HG02973 (cell line): ENCODE measurements around the gene OGFR.
"Not testable (repeated sequence)": the region's sequence is repeated elsewhere in the genome, so short reads cannot be mapped to it uniquely, and the experiment has no call there.

Experiments used
- ATAC-seq: cut with Tn5 transposase; IDR thresholded peaks from one replicate; pipeline ENCODE4 v1.9.1; 2021; ENCODE audit warnings: moderate library complexity; ENCODE audit not compliant: unreplicated experiment

The OGFR gene

DNA sequence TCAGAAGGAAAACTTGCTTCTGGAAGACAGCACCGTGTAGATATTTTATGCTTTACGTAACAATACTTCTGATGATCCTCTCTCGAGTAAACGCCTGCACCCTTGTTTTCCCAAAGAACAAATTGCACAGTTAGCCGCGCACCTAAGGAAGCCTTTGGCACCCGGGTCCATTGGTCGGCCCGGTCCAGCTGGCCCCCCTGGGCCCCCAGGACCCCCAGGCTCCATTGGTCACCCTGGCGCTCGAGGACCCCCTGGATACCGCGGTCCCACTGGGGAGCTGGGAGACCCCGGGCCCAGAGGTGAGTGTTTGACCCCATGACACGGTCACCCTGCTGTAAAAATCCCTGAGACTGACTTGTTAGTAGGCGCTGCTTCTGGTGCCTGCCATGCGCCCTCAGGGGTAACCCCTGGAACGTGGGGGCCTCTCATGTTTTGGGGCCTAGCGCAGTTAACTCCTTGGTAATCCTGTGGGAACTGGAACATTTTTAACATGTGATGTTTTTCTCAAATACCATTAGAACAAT lies 32.4 kb downstream of the OGFR start:
- no peak for ATAC-seq

DNA sequence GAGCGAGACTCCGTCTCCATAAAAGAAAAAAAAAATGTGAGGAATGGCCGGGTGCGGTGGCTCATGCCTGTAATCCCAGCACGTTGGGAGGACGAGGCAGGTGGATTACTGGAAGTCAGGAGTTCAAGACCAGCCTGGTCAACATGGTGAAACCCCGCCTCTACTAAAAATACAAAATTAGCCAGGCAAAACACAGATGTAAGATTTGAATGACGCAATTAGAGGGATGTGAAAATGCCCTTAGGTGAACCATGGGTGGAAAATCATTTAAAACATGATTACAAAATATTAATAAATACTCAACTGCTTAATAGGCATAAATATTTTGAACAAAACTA lies 33.1 kb downstream of the OGFR start:
- ATAC-seq, result no peak

DNA sequence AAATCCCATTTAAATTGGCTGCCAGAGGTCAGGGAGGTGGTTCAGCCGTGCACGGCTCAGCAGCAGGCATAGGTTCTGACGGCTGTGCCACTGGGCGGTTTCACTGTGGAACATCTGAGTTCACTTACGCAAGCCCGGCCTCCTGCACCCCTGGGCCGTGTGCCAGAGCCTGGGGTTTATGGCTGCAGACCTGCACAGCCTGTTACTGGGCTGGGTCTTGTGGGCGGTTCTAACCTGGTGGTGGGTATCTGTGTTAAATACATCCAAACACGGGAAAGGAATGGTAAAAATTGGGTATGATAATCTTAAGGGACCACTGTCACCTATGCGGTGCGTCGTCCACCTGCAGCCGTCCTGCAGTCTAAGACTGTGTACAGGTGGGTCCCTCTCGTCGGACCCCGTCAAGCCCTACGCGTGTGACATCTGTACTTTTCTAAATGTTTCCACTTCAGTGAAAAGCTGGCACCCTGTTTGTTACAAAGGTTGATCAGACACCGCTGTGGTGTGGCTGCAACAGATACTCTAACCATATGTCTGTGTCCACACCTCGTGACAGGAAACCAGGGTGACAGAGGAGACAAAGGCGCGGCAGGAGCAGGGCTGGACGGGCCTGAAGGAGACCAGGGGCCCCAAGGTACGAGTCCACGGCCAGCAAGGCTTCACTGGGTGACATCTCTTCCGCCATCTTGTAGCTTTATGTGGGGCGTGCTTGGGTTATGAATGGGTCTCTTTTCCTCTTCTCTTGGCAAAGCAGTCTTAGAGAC lies 33.7 kb downstream of the OGFR start:
- no peak for ATAC-seq

DNA sequence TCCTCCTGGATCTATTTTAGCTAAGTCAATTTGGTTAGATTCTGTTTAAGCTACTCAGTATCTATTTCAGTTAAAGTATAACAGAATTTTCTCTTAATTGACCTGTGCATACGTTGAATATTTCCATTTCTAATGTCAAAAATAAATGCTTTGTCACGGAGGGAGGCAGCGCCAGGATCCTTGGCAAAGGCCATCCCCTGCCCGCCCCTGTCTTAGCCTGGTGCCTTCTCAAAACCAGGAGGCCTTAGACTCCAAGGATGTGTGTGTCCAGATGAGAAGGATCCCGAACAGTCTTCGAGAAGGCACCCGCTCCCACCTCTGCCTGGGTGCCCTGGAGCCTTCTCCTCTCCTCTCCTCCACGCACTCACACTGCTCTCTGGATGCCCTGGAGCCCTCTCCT lies 34.6 kb downstream of the OGFR start:
- no peak for ATAC-seq

DNA sequence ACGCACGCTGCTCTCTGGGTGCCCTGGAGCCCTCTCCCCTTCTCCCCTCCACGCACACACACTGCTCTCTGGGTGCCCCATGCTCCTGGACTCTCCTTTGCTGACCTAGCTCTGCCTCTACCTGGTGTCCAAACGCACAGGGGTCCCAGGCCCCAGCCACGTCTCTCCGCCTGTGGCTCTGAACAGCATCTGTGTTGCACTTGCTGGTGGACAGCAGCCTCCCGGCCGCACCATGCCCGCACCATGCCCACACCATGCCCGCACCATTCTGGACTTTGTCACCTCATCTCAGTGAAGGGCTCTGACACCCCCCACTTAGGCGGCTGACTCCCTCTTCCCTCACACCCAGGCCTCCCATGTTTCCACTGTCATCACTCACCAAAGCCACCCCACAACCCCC lies 35.2 kb downstream of the OGFR start:
- no peak for ATAC-seq

DNA sequence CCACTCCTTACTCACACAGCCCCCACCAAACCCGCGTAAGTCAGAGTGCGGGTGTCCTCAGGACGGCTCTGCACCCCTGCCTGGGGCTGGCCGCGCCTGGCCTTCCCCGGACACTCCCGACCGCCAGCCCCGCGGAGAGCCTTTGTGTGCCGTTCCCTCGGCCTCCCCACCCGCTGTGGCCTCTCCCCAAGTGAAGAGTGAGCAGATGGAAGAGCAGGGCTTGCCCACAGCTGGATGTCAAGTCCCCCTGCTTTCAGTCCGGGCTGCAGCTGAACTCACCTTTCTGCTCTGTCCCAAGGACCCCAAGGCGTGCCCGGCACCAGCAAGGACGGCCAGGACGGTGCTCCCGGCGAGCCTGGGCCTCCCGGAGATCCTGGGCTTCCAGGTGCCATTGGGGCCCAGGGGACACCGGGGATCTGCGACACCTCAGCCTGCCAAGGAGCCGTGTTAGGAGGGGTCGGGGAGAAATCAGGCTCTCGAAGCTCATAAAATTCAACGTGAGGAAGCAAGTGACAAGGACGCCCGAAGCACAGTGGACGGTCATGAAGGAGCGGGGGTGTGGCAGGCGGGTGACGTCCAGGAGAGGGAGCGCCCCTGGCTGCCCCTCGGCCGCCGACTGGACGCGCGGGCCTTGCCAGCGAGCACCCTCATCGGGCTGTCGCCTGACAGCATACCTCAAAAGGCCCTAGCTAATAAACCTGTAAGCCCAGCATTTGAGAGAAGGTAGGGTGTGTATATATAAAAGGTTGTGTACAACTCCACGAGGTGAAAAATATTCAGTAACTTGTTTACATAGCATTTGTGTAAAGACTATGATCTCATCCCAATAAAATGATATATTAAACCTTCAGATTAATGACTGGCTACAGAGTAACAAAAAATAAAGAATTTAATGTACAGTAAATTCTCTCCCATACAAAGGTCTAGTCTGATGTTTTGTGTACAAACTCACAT lies 35.9 kb downstream of the OGFR start:
- ATAC-seq, result no peak

DNA sequence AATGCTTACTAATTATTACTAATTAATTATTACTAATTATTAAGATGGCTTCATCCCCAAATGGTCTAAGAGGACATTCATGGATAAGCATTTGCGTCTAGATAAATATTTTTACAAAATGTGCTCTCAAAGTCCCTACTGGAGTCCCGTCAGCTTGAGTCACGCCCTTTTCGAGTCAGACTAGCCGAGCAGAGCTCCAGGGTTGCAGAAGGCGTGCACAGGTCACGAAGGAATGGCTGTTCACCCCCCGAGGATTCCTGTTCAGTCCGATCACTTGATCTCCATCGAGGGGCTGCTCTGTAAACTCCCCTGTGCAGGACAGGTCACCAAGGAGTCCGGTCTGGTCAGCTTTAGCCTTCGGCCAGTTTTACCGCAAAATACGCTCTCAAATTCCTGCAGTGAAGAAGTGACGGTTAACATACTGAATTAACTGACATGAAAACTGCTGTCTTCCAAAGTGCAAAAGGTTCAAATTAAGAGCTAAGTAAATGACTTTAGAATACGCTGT lies 37.1 kb downstream of the OGFR start:
- ATAC-seq, result no peak

DNA sequence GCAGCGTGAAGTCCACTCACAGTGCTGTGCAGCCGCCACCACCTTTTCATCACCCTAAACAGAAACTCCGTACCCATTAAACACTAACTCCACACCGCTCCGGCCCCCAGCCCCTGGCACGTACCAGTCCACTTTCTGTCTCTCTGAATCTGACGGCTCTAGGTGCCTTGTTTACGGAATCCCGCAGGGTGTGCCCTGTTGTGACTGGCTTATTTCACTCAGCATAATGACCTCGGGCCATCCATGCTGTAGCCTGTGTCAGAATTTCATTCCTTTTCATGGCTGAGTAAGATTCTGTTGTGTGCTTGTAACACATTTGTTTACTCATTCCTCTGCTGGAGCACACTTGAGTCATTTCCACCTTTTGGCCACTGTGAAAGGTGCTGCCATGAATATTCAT lies 39.0 kb downstream of the OGFR start:
- no peak for ATAC-seq

DNA sequence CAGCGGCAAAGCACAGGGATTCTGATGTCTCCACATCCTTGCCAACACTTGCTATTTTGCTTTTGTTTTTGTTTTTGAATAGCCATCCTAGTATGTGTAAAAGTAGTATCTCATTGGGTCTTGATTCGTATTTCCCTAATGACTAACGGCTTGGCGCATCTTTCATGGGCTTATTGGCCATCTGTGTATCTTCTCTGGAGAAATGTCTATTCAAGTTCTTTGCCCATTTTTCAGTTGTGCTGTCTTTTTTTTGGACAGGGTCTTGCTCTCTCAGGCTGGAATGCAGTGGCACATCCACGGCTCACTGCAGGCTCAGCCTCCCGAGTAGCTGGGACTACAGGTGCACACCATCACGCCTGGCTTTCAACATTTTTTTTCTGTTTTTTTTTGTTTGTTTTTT lies 39.5 kb downstream of the OGFR start:
- no peak for ATAC-seq

DNA sequence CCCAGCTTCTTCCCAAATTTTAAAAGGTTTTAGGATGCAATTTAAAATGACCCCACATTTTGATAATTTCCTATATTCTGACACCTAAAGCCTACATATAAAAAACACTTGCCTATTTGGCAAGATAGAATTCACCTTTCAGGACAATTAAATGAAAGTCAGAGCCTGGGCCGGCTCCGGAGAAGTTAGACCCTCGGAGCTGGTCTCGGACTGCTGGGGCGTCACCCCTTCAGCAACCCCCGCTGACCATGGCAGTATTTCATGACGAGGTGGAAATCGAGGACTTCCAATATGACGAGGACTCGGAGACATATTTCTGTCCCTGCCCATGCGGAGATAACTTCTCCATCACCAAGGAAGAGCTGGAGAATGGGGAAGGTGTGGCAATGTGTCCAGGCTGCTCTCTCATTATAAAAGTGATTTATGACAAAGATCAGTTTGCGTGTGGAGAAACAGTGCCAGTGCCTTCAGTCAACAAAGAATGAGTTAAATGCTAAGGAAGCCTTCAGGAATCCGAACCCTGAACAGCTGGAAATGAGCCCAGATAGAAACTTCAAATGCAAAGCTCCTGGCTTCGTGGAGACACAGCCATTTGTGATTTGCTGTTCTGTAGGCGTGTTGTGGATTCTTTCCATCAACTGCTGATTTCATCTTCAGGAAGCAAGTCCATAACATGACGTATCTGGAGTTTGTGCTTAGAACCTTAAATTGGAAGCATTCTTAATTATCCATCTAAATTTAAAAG lies 41.0 kb downstream of the OGFR start:
- no peak for ATAC-seq

DNA sequence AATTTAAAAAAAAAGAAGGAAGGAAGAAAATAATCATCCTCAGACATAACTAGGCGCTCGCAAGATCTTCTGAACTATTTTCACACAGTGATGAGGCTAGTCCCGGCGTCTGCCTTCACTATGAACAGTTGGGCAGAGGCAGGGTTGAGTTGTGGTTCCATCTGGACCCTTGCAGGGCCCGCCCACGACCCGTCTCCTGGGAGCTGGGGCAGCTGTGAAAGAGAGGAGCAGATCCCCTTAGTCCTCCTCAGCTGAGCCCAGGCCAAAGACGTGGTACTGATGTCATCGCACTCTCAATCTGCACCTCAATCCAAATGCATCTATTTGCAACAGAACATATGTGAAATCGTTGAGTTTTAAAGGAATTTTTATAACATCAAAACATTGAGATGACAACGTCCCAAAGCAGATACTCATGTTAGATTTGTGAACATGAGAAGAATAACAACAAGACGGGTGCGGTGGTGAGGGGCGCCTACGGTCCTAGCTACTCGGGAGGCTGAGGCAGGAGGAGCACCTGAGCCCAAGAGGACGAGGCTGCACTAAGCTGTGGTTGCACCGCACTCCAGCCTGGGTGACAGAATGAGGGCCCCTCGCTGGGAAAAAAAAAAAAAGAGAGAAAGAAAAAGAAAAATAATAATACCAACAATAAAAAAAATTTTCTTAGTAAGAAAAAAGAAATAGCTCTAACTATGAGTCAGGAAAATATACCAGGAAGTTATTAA lies 41.7 kb downstream of the OGFR start:
- no peak for ATAC-seq

DNA sequence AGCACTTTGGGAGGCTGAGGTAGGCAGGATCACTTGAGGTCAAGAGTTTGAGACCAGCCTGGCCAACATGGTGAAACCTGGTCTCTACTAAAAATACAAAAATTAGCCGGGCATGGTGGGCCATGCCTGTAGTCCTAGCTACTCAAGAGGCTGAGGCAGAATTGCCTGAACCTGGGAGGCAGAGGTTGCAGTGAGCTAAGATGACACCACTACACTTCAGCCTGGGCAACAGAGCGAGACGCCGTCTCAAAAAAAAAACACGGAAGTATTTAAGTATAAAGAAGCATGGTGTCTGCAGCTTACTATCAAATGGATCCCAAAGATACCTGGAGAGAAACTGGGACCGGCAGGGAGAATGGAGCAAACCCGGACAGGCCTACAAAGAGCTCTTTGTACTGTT lies 44.3 kb downstream of the OGFR start:
- ATAC-seq, result not testable (repeated sequence)

DNA sequence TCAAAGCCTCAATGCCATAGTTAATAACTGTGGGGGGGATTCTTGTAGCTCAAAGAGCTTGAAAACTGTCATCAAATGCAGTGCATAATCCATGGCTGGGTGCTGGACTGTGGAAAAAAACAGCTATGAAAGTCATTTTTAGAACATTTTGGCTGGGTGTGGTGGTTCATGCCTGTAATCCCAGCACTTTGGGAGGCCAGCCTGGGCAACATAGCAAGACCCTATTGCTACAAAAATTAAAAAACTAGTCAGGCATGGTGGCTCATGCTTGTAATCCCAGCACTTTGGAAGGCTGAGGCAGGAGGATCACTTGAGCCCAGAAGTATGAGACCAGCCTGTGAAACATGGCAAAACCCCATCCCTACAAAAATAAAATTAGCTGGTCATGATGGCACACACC lies 44.8 kb downstream of the OGFR start:
- ATAC-seq, result no peak

DNA sequence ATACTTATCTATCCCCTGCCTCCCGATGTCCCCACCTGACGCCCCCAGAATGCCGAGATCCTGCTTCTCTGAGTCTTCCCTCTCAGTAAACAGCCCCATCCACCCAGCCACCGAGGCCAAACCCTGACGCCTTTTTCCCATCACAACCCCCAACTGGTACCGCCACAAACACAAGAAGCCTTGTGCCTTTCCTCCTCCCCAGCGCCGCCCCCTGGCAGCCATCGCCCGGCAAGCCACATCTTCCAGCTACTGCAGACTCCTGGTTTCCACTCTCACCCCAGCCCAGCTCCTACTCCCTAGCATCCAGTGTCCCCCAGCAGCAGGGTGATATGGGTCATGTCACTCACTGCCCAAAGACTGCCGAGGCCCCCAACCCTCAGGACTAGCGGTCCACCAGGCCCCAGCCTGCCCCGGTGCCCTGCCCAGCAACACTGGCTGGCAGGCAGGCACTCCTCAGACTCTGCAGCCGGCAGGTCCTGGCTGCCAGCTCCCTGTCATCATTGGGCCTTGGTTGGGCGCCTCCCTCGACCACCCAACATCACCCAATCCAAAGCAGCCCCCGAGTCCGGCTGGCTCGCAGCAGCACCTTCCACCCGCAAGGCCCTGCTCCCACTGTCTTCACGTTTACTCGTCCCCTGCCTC lies 45.8 kb downstream of the OGFR start:
- ATAC-seq, result no peak

DNA sequence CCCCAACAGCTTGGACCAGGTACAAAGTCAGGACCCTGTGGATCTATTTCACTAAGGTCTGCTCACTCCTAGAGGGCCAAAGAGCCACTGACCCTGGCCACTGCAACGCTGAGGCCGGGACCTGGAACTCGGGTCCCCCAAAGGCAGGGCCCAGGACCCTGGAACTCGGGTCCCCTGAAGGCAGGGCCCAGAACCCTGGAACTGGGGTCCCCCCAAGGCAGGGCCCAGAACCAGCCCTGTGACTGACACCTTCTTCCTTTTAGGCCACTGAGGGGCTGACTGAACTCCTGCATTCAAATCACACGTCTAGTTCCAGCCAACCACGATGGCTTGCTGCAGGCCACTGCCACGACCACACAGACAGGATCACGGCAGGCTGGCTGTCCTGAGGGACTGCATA lies 47.6 kb downstream of the OGFR start:
- ATAC-seq, result no peak

DNA sequence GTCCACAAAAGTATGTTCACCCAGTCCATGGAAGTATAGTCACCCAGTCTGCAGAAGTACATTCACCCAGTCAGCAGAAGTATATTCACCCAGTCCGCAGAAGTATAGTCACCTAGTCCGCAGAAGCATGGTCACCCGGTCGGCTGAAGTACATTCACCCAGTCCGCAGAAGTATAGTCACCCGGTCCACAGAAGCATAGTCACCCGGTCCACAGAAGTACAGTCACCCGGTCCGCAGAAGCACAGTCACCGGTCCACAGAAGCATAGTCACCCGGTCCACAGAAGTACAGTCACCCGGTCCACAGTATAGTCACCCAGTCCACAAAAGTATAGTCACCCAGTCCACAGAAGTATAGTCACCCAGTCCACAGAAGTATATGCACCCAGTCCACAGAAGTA lies 48.2 kb downstream of the OGFR start:
- ATAC-seq, result no peak

DNA sequence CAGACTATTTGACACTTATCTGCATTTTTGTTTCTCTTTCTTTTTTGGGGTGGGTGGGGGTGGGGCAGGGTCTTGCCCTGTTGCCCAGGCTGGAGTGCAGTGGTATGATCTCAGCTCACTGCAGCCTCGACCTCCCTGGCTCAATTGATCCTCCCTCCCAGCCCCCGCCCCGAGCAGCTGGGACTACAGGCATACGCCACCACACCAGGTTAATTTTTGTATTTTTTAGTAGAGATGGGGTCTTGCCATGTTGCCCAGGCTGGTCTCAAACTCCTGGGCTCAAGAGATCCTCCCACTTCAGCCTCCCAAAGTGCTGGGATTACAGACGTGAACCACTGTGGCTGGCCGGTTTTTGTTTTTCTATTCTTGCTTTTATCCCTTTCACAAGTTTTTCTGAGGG lies 48.7 kb downstream of the OGFR start:
- ATAC-seq, result not testable (repeated sequence)

DNA sequence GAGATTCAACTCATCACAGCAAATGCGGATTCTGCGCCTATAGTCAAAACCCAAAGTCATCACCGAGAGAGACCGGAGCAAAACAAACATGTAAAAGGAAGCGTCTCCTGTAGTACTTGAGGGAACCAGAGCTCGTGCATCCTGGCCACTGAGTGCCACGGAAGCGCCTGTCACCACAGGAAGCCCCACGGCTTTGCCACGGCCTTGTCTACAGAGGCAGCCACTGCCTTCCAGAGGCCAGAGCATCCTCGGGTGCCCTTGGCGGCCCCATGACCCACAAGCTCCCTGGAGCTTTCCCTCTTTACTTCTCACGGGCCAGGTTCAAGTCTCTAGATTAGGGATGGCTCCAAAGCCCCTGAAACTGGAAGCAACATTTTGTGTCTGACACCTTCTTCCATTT lies 49.5 kb downstream of the OGFR start:
- no peak for ATAC-seq

DNA sequence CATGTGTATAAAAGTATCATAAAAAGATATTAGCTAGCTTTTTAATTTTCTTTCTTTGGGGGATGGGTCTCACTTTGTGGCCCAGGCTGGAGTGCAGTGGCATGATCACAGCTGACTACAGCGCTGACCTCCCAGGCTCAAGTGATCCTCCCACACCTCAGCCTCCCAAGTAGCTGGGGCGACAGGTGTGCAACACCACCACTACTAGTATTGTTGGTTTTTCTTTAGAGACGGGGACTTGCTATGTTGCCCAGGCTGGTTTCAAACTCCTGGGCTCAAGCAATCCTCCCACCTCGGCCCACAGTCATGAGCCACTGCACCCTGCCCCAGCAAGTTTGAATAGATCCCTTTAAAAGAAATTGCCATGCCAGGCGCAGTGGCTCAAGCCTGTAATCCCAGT lies 50.5 kb downstream of the OGFR start:
- no peak for ATAC-seq
